GM12801 (cell line): ENCODE results near the gene NOL3.

ENCODE experiments used
- CTCF ChIP-seq: IDR thresholded peaks from one replicate; pipeline ENCODE4 v1.5.1; 2011; ENCODE audit warnings: control low read depth; ENCODE audit not compliant: insufficient read length; ENCODE audit errors: extremely low read depth

Gene NOL3

GRCh38 chr16:67223992-67224391, 53.7 kb downstream of the NOL3 start:
- TF ChIP-seq CTCF: no peak
